GM18498 (cell line): Measurements from ENCODE around the gene KCNMB2.

Experiments used
- ATAC-seq: cut with Tn5 transposase; IDR thresholded peaks from one replicate; pipeline ENCODE4 v1.9.1; 2021; ENCODE audit warnings: mild to moderate bottlenecking, moderate library complexity; ENCODE audit not compliant: unreplicated experiment

KCNMB2 gene

DNA sequence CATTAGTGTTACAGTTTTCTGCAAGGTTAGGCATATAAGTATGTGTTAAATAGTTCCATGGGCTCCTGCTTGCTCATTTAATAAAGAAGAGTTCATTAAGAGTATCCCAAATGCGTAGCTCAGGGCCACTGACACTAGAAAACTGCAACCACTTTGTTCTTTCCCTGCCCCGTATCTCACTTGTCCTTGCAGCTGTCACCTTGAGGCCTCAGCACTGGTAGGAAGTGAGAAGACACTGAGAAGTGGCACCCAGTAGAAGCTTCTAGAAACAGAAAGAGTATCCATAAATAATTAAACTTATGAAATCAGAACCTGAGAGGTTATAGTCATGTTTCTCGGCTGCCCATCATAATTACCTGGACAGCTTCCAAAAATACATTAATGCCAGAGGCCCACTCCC is 266.0 kb downstream of the KCNMB2 start:
- peak; percentile 71 for ATAC-seq

- ATAC-seq: no peak
Measured at GRCh38 chr3:178802993-178803693, 266.9 kb downstream of the KCNMB2 start.

- no peak for ATAC-seq
Measured at GRCh38 chr3:178804606-178805005, 268.4 kb downstream of the KCNMB2 start.

GRCh38 chr3:178805741-178806140 is 269.5 kb downstream of the KCNMB2 start:
- no peak for ATAC-seq

GRCh38 chr3:178806651-178807050 is 270.4 kb downstream of the KCNMB2 start:
- no peak for ATAC-seq

- no peak for ATAC-seq
Measured at GRCh38 chr3:178807694-178808093, 271.5 kb downstream of the KCNMB2 start.

- no peak for ATAC-seq
Measured at GRCh38 chr3:178808748-178809147, 272.5 kb downstream of the KCNMB2 start.

DNA sequence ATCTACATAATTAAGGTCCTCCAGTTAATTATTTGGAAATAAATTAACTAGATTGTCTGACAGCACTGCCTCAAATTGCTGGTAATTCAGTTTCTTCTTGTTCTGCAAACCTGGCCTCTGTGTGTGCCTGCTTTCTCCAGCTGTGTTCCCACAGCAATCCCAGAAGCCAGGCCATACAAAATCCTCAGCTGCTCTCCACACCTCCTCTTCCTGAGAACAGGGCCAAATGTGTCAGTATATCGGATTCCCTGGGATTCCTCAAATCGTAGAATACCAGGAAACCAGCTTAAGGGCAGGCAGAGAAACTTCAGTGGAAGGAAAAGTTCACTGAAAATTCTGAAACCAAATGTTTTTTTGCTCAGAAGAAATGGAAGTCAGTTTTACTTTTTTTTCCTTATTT is 273.9 kb downstream of the KCNMB2 start:
- ATAC-seq: no peak

DNA sequence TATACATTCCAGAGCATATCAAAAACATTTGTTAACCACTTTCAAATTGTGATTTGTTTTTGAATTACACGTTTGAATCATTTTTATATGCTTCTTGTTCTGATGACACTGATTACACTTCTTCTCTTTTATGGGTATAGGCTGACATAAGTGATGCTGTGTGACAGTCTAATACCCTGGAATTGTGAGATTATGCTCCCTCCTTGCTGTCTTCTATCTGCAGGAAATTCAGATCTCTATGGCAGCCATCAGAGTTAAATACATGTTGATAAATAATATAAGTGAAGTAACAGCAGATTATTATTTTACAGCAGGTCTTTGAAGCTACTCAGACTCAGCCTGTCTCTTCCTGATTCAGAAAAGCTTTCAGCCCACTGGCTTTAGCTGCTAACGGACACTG is 286.5 kb downstream of the KCNMB2 start:
- ATAC-seq: no peak

DNA sequence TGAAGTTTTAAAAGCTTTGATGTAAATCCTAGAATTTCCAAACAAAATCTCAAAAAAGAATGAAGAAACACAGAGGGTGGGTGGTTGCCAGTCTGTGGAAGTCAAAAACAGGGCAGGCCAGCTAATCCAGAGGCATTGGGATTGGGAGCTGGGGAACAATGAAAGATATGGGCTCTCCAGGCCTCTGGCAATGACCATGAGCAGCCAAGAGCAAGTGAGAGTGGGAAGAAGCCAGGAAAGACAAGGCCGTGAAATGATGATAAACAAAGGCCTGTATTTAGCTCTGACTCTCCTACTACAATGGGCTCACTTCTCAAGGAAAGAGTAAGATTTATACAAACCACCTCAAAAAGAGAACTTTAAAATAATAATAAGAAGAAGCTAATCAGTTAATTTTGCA is 286.9 kb downstream of the KCNMB2 start:
- no peak for ATAC-seq

GRCh38 chr3:178823591-178824246 is 287.5 kb downstream of the KCNMB2 start:
- no peak for ATAC-seq

DNA sequence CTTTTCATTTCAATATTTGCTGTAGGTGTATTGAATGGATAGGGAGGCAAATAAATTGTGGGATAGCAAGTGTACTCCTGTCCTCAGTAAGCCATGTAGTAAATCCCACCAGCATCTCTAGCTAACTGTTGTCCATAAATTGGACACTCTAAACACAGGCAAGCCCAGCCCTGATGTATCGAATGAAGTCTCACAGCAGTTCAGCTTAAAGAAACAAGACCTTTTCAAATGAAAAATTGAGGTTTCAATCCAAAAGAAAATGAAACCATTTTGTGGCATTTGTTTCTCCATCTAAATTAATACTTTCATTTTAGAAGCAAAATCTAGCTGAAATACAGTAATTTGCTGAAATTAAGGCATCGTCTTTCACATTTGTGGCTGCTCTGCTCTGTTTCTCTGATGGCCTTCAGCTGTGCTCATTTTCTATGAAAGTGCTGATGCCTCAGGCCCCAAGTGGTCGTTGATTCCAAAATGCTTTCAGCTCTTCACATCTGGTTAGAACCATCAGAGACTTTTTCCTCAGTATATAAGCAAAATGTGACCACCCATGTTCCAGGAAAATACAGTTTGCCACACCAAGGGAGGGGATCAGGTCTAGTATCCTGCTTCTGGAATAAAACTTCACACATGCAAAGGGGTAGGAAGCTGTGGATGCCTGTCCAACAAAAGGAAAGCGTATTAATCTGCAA is 290.3 kb downstream of the KCNMB2 start:
- ATAC-seq: peak; percentile 74

DNA sequence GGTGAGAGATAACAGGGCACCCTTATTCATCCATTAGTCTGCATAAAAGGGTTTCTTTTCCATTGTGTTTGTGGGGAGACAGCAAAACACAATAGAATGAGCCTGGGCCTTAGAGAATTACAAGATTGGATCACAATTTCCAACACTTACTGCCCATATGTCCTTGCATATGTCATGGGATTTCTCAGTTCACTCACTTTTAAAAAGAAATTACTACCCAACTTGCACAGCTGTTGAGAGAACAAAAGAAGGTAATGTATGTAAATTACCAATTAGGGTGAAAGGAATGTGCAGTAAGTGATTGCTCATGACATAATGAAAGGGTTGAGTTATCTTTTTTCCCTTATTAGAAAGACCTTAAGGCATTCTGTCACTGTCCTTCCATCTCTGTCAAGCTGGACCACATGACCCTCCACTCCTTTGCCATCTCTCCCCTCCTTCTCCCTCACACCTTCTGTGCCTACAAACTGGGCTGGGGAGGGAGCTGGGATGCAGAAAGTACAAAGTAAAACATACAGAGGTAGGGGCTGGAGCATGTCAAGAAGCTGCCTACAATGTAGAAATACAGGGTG is 291.1 kb downstream of the KCNMB2 start:
- ATAC-seq: no peak

DNA sequence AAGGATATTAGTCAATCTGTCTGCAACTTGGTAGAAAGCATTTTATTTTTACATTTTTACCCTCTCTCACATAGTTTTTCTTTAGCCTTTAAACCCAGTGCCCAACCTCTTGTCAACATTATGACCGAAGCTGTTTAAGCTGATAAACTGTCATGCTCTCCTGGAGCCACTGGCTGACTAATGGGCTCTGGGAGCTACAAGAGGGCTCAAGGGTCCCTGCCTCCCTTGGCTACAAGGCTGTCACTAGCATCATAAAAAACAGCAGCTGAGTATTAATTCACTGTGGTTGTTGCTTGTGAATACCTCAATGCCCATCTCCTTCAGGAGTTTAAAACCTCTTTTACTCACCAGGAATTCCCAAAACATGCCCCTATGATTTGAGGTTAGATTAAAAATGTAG is 297.5 kb downstream of the KCNMB2 start:
- no peak for ATAC-seq

GRCh38 chr3:178835033-178835432 is 298.8 kb downstream of the KCNMB2 start:
- no peak for ATAC-seq

GRCh38 chr3:178837512-178837911 is 301.3 kb downstream of the KCNMB2 start:
- ATAC-seq: no peak

DNA sequence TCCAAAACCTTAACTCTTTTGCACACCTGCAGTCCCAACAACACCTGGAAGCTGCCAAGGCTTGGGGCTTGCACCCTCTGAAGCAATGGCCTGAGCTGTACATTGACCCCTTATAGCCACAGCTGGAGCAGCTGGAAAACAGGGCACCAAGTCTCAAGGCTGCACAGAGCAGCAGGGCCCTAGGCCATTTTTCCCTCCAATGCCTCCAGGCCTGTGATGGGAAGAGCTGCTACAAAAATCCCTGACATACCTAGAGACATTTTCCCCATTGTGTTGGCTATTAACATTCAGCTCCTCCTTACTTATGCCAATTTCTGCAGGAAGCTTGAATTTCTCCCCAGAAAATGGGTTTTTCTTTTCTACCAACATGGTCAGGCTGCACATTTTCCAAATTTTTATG is 304.4 kb downstream of the KCNMB2 start:
- ATAC-seq: no peak

- no peak for ATAC-seq
Measured at GRCh38 chr3:178841011-178841410, 304.8 kb downstream of the KCNMB2 start.

- no peak for ATAC-seq
Measured at GRCh38 chr3:178844916-178845315, 308.7 kb downstream of the KCNMB2 start.

DNA sequence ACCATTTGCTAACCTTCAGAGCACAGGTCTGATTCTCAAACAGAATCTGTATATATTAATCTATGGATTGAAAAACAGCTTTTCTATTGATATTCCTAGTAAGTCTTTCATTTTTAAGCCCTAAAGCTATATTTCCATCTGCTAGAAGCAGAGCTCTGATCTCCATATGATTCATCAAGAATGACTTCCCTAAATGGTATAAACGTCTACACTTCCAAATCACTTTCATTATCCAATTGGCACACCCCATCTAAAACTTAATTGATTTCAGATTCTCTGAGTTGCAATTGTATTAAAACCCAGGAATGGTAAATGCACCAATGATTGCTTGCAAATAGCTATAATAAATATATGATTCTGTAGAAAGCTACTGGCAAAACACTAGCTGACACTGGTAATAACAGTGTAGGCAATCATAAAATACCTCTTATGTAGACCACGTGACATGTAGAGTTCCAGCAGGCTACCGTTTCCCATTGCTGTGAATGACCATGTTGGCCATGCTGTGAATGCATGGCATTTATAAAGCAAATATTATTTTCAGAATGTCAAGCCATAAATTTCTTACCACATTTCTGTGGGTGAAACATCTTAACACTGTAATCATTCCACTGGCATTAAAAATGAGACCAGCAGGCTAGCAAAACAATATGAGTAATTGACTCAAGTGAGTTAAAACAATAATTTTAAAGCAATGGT is 309.3 kb downstream of the KCNMB2 start:
- ATAC-seq: no peak

DNA sequence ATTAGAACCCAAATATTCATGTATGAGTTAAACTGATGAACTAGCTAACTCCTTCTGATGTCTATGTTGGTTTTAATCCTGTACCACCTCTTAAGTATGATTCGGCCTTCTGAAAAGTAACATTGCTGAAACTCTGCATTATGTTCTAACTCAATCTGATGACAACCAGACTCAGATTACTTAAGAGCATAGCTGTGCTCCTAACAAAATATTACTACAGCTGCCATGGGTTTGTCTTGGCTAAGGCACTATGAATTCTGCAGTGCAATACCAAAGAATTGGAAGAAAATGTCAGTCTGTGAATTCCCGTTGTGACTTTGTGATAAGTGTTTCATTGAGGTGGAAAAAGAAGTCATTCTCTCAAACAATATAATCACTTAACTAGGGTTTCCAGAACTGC is 311.0 kb downstream of the KCNMB2 start:
- ATAC-seq: no peak
